ENCODE data around the gene CCDC85B.

The CCDC85B gene

DNA sequence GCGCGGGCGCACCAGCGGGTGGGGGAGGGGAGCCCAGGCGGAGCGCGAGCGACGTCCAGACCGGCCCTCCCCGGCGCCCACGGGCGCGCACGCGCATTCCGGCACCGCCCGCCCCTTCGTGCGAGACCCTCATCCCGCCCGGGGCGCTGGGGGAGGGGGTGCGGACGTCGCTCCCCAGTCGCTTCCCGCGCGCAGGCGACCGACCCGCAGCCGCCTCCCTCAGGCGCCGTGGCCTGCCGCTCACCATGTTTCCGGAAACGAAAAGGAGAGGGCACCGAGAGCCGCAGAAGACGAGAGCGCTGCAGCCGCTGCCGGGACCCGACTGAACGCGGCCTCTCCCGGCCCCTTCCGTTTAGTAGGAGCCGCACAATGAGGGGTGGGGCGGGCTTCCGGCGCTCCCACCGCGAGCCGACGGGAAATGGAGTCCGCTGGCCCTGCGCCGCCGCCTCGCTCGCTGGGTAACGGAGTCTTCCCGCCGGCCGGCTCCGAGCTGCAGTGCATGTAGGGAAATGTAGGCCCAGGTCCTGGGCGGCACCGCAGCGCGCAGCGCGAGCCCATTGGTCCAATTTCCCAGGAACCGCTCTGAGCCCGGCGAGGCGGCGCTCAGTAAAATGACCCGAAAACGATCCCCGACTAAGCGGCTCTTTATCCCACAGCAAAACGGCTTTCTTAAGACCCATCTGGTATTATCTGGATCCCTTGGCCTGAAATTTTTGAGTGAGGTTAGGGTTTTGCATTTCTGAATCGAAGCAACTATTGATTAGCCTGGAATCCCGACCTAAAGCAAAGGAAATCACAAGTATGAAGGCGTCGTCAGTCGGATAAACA, 32.4 kb upstream of the CCDC85B start, which contains the start of gene CFL1:
CFL1 (minus strand) TSS at position 328 of the 828 bp plus-strand sequence; CDS start at position 247, 81 bp downstream.
- DNase-seq (ENCODE audit: low read depth in 2 of 2), result peak; percentile 93

GRCh38 chr11:65858681-65859087, 31.8 kb upstream of the CCDC85B start:
- DNase-seq (ENCODE audit: low read depth in 2 of 2), result no peak

GRCh38 chr11:65859095-65859811, 31.2 kb upstream of the CCDC85B start:
- peak; percentile 93 to 94 for DNase-seq (ENCODE audit: low read depth in 2 of 2)

DNA sequence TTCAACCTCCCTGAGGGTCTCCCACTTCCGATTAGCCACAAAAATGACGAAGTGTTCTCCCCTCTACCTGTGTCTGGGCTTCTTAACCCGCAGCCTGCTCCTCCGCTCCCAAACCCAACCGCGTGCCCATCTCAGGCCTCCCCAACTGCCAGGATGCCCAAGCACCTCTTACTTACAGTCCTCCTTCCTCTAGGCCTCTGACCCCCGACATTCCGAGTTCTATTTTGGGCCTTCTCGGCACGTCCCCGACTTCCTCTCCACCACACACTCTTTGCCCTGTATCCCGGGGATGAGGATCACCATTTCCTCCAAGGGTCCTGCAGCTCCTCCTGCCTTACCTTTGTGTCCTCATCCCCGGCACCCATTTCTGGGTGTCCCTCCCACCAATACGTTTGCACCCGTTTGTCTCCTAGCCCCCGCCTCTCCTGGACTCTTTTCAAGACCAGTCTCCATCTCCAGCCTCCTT, 30.6 kb upstream of the CCDC85B start:
- no peak for DNase-seq (ENCODE audit: low read depth in 2 of 2)

DNA sequence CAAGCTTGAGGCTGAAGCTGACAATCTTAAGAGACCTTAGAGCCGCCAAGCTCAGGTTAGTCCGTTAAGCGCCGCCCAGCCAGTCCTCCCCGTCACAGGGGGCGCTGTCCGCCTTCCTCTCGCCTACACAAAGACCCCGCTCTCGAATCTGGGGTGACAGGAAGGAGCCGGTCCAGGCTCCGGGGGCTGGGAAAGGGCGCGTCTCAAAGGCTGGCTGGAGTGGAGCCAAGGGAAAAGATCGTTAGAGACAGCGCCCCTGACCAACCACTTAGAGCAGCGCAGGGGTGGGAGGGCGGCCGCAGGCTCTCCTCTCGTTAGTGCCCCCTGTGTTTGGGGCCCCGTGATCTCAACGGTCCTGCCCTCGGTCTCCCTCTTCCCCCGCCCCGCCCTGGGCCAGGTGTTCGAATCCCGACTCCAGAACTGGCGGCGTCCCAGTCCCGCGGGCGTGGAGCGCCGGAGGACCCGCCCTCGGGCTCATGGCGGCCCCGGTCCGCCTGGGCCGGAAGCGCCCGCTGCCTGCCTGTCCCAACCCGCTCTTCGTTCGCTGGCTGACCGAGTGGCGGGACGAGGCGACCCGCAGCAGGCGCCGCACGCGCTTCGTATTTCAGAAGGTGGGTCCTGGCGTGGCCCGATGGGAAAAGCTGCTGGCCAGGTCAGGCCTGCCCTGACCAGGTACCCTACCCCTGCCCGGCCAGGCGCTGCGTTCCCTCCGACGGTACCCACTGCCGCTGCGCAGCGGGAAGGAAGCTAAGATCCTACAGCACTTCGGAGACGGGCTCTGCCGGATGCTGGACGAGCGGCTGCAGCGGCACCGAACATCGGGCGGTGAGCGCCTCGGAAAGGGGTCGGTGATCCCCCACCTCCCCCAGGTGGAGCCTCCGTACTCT, 30.0 kb upstream of the CCDC85B start, which contains the start of gene MUS81:
MUS81 (plus strand) TSS at position 156 of the 887 bp plus-strand sequence; CDS start at position 477, 321 bp downstream.
- DNase-seq (ENCODE audit: low read depth in 2 of 2), result peak; percentile 95 to 96

DNA sequence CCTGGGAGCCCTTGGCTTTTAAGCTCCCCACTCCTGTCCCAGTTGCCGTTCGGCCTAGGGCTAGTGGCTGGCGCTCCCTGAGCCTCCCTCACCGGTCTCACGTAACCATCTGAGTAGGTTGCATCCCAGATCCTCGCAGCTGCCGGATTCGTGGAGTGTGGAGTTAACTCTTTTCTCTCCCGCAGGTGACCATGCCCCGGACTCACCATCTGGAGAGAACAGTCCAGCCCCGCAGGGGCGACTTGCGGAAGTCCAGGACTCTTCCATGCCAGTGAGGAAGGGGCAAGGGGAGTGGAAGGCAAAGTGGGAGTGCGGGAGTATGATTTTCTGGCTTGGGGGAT, 29.3 kb upstream of the CCDC85B start:
- no peak for DNase-seq (ENCODE audit: low read depth in 2 of 2)

DNA sequence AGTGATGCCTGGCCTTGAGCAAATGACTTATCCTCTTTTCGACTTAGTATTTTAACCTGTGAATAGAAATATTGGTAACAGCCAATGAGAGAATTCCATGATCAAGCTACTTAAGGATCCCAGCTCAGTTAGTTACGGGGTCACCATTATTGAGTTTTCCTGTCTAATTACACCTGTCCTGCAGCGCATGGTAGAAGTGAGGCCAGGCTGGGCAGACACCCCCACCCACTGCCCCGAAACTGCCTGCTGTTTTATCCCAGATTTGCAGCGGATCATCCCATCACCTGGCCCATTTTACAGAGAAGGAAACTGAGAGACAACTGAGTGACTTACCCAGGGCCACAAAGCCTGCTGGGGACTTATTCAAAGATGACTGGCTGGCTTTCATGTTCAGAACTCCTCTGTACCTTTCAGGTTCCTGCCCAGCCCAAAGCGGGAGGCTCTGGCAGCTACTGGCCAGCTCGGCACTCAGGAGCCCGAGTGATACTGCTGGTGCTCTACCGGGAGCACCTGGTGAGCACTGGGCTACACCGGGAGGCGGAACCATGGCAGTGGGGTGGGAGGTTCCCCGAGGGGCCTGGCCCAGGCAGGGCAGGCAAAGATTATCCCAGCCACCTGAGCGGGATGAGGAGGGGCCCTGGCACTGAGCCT, 28.8 kb upstream of the CCDC85B start:
- DNase-seq (ENCODE audit: low read depth in 2 of 2), result no peak

DNA sequence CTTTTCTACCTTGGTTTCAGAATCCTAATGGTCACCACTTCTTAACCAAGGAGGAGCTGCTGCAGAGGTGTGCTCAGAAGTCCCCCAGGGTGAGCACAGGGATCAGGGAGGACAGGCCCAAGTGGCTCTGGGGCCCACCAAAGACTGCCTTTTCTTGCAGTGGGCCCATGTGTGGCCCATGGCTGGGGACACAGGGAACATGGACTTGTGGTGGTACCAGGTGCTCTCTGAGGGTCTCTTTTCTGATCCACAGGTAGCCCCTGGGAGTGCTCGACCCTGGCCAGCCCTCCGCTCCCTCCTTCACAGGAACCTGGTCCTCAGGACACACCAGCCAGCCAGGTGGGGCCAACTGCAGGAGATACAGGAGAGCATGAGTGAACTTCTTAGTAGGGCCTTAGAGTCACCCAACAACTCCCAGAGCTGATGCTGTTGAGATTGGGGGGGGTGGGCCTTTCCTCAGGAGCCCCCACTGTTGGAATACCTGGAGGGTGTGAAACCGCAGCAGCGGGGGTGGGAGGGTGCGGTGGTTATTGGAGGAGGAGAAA, 28.2 kb upstream of the CCDC85B start:
- no peak for DNase-seq (ENCODE audit: low read depth in 2 of 2)

- no peak for DNase-seq (ENCODE audit: low read depth in 2 of 2)
These were observed 27.3 kb upstream of the CCDC85B start for GRCh38 chr11:65862941-65863888.

GRCh38 chr11:65863889-65864705, 26.4 kb upstream of the CCDC85B start:
- no peak for DNase-seq (ENCODE audit: low read depth in 2 of 2)

DNA sequence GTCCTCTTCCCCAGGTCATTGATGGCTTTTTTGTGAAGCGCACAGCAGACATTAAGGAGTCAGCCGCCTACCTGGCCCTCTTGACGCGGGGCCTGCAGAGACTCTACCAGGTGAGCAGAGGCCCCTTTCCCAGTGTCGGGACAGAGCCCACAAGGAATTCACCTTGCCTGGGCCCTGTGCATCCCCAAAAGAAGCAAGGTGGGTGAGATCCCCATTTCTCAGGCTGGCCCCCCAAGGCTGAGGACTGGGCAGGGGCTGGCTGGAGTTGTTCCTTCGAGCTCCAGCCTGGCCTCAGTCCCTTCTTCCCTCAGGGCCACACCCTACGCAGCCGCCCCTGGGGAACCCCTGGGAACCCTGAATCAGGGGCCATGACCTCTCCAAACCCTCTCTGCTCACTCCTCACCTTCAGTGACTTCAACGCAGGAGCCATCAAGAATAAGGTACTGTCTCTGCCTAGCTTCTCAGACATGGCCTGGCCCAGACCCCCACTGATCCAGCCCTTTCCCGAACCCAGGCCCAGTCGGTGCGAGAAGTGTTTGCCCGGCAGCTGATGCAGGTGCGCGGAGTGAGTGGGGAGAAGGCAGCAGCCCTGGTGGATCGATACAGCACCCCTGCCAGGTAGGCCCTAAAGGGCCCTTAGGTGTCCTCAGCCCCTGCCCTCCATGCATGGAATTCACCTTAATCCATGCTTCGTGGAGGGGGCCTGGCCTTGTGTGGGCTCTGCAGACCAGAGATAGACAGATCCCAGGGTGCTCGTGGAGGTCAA, 25.6 kb upstream of the CCDC85B start:
- DNase-seq (ENCODE audit: low read depth in 2 of 2), result no peak

GRCh38 chr11:65865550-65866172, 24.8 kb upstream of the CCDC85B start:
- no peak for DNase-seq (ENCODE audit: low read depth in 2 of 2)

DNA sequence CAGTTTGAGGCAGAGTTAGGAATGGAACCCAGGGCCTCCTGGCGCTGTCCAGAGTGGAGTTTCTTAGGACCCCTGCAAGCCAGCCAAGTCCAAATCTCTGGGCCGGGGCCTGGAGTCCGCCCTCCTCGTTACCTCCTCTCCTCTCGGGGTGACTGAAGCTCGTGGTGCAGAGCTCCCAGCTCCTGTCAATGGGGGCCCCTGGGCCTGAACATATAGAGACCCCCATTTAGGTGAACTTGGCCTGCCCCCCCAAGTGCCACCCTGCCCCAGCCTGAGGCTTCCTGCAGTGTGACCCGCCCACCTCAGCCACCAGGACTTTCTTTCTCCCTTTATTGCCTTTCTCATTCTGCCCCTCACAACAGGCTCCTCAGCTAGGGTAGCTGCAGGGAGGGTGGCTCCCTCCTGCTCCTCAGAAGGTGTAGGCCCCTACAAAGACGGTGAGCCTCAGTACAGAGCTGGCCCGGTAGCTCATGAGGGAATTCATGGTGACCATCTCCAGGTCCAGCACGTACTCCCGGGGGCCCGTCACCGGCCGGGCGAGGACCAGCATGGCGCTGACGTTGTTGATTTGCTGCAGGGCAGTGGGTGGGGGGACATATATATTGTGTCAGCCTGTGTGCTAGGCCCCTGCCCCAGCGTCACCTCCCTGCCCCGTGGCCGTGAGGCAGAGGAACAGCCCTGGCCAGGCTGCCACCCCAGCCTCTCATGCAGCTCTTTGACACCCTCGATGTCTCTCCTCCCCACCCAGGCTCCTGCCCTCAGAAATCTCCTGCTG, 23.8 kb upstream of the CCDC85B start:
- DNase-seq (ENCODE audit: low read depth in 2 of 2), result no peak

GRCh38 chr11:65867284-65868071, 23.0 kb upstream of the CCDC85B start:
- DNase-seq (ENCODE audit: low read depth in 2 of 2), result no peak

GRCh38 chr11:65868076-65868667, 22.3 kb upstream of the CCDC85B start:
- DNase-seq (ENCODE audit: low read depth in 2 of 2), result no peak

GRCh38 chr11:65868907-65869306, 21.6 kb upstream of the CCDC85B start:
- DNase-seq (ENCODE audit: low read depth in 2 of 2), result no peak

Measured in stimulated activated CD8-positive, alpha-beta memory T cell treated with anti-CD3 and anti-CD28 coated beads, Interleukin-7, amount 100 ng/mL, for 1 hour (primary cell).